K562 (cell line): Measurements from ENCODE around the gene TRPC4. TPM values are rescaled to one million over a fixed set of nuclear protein-coding genes. Genes with fewer than 3 reads are reported as not detected.

Experiments used
- ATAC-seq: fragments of 200-7000 bp; cut with Tn5 transposase; 3 replicates; pipeline ENCODE4 v1.9.1; 2020; ENCODE audit warnings: moderate library complexity
- BruUV-seq: library from RNA; stranded (reverse); fragments of 400-500 nt; replicated peaks from 2 replicates; lab custom pipeline; 2021; lab: Mats Ljungman, UMichigan
- CTCF ChIA-PET: fragments of 300-600 bp; formaldehyde crosslinking; extraction: SDS; loops from one replicate; lab custom pipeline; 2021; ENCODE audit warnings: low intra/inter-chr PET ratio; lab: Yijun Ruan, JAX
- POLR2A ChIA-PET: fragments of 300-600, 350-650 bp; sonication (Branson Sonifier 250); formaldehyde crosslinking; extraction: SDS; loops from one replicate; lab custom pipeline; 2021; ENCODE audit warnings: antibody characterized with exemption, inconsistent platforms; lab: Yijun Ruan, JAX
- DNase-seq, 4 experiments: peaks; one replicate each; pipeline versions ENCODE4 v3.0.0 to v3.0.0-alpha.2; 2011 to 2018; ENCODE audit warnings: low spot score in 3 of 4, mixed read lengths in 3 of 4; ENCODE audit errors: extremely low read depth in 1 of 4
- FAIRE-seq: peaks from 2 replicates; lab custom pipeline; 2011; peaks lifted over from hg19 to GRCh38; lab: Jason Lieb, UNC
- H2AFZ ChIP-seq: 2 replicates; pipeline ENCODE4 v1.6.0; 2011; ENCODE audit warnings: low read depth, low read length, control low read depth, inconsistent platforms
- H3K27ac ChIP-seq: fragments of 200-600 bp; 3 replicates; pipeline ENCODE4 v1.8.0; 2011; ENCODE audit warnings: low read depth, mild to moderate bottlenecking, control low read depth, inconsistent platforms, low read length, moderate library complexity, mixed read lengths; ENCODE audit errors: extremely low read depth
- H3K27me3 ChIP-seq, 2 experiments: fragments of 300-600 bp in 1 of 2; 2 replicates in 1 of 2; 3 replicates in 1 of 2; pipeline versions ENCODE4 v1.6.0 to v1.8.0; 2011; ENCODE audit warnings: inconsistent platforms in 2 of 2, low read length in 2 of 2, mild to moderate bottlenecking in 1 of 2, mixed read lengths in 1 of 2, moderate library complexity in 1 of 2; ENCODE audit not compliant: control insufficient read depth in 2 of 2, insufficient read depth in 2 of 2
- H3K36me3 ChIP-seq: fragments of 300-600 bp; 3 replicates; pipeline ENCODE4 v1.8.0; 2011; ENCODE audit warnings: mild to moderate bottlenecking, low read length, inconsistent platforms; ENCODE audit not compliant: control insufficient read depth, insufficient read depth
- H3K4me1 ChIP-seq, 2 experiments: fragments of 200-600 bp in 1 of 2; replicated peaks in 1 of 2; 2 replicates in 1 of 2; 3 replicates in 1 of 2; pipeline versions ENCODE4 v1.5.1 to v1.8.0; 2011; ENCODE audit warnings: inconsistent platforms in 2 of 2, low read length in 2 of 2, mild to moderate bottlenecking in 1 of 2, mixed read lengths in 1 of 2, moderate library complexity in 1 of 2; ENCODE audit not compliant: control insufficient read depth in 2 of 2, insufficient read depth in 2 of 2
- H3K4me2 ChIP-seq: 2 replicates; pipeline ENCODE4 v1.6.1; 2011; ENCODE audit warnings: low read length, control low read depth, inconsistent platforms, mixed read lengths; ENCODE audit not compliant: insufficient read depth
- H3K4me3 ChIP-seq: fragments of 200-600 bp; sonication (generic), shearing (Covaris generic); 2 replicates; pipeline ENCODE4 v1.5.1; 2016; ENCODE audit warnings: control low read depth, inconsistent platforms
- H3K79me2 ChIP-seq: fragments of 200-600 bp; 3 replicates; pipeline ENCODE4 v1.8.0; 2011; ENCODE audit warnings: low read length, inconsistent platforms; ENCODE audit not compliant: control insufficient read depth, insufficient read depth
- H3K9ac ChIP-seq, 2 experiments: 2 replicates each; pipeline versions ENCODE4 v1.6.0 to v1.6.1; 2011; ENCODE audit warnings: low read depth in 2 of 2, low read length in 2 of 2, control low read depth in 1 of 2, inconsistent platforms in 1 of 2, mild to moderate bottlenecking in 1 of 2, mixed read lengths in 1 of 2; ENCODE audit not compliant: insufficient read depth in 1 of 2
- H3K9me1 ChIP-seq: one replicate; pipeline ENCODE4 v1.6.0; 2011; ENCODE audit warnings: inconsistent platforms, mild to moderate bottlenecking, low read length, moderate library complexity; ENCODE audit not compliant: control insufficient read depth, insufficient read depth
- H3K9me3 ChIP-seq: replicated peaks from 2 replicates; pipeline ENCODE4 v1.5.1; 2011; ENCODE audit warnings: low read depth, low read length, inconsistent platforms; ENCODE audit not compliant: control insufficient read depth, insufficient read depth
- H4K20me1 ChIP-seq: replicated peaks from 2 replicates; pipeline ENCODE4 v1.6.1; 2011; ENCODE audit warnings: low read length, inconsistent platforms, mixed read lengths; ENCODE audit not compliant: control insufficient read depth, insufficient read depth
- BRCA1 ChIP-seq, 2 experiments: fragments of 450-650 bp in 1 of 2; sonication (generic) in 1 of 2; formaldehyde crosslinking in 1 of 2; IDR thresholded peaks; 2 replicates each; pipeline versions ENCODE4 v1.5.0 to v1.6.1; 2017 to 2020; ENCODE audit warnings: mild to moderate bottlenecking in 1 of 2, missing genetic modification reagents in 1 of 2
- CBX3 ChIP-seq, 2 experiments: IDR thresholded peaks; 1 replicate in 1 of 2; 2 replicates in 1 of 2; pipeline ENCODE4 v1.6.1; 2012; ENCODE audit warnings: inconsistent platforms in 2 of 2, low read length in 2 of 2, borderline replicate concordance in 1 of 2, control low read depth in 1 of 2
- MLX ChIP-seq, 2 experiments: fragments of 450-650 bp in 1 of 2; sonication (generic) in 1 of 2; formaldehyde crosslinking; conservative IDR thresholded peaks; 2 replicates each; pipeline versions ENCODE4 v1.4.0 to v1.8.1; 2020 to 2022; ENCODE audit warnings: mild to moderate bottlenecking in 1 of 2, missing genetic modification reagents in 1 of 2
- NONO ChIP-seq, 2 experiments: fragments of 200-400 bp in 1 of 2; fragments of 450-650 bp in 1 of 2; formaldehyde crosslinking in 1 of 2; IDR thresholded peaks; 2 replicates each; pipeline ENCODE4 v1.6.1; 2017; ENCODE audit warnings: low read depth in 2 of 2, mild to moderate bottlenecking in 2 of 2, moderate library complexity in 2 of 2, low read length in 1 of 2
- SP2 ChIP-seq: IDR thresholded peaks from 2 replicates; pipeline ENCODE4 v1.6.1; 2011; ENCODE audit warnings: mild to moderate bottlenecking, low read depth, low read length, moderate library complexity; ENCODE audit not compliant: poor library complexity, severe bottlenecking; ENCODE audit errors: extremely low read depth
- STAT5B ChIP-seq: fragments of 250-450 bp; sonication (Bioruptor Pico); IDR thresholded peaks from 2 replicates; pipeline ENCODE4 v1.8.0; 2021; ENCODE audit warnings: mild to moderate bottlenecking, inconsistent platforms
- ZNF174 ChIP-seq: fragments of 250-450 bp; sonication (Bioruptor Pico); IDR thresholded peaks from 2 replicates; pipeline ENCODE4 v1.4.0; 2020; ENCODE audit warnings: mild to moderate bottlenecking
- ZNF717 ChIP-seq: fragments of 250-450 bp; sonication (Bioruptor Pico); IDR thresholded peaks from 2 replicates; pipeline ENCODE4 v1.5.0; 2021
- WGBS: fragments of 100-300 bp; shearing (Covaris generic); methylation state at CpG from one replicate; pipeline ENCODE4 v1.1.6; 2016; ENCODE audit warnings: low coverage, mixed read lengths; ENCODE audit not compliant: insufficient coverage; ENCODE audit errors: missing lambda C conversion rate; 5-methylcytosine and 5-hydroxymethylcytosine counted together
- in situ Hi-C: fragments of 300-500 bp; cut with MboI; formaldehyde crosslinking; loops from 4 replicates; pipeline ENCODE4 v1.15.0; 2018; ENCODE audit warnings: inconsistent platforms, mixed read lengths
- intact Hi-C: fragments of 100-400 bp; cut with micrococcal nuclease; formaldehyde crosslinking; loops from 2 replicates; pipeline ENCODE4 v1.14.2; 2022
- polyA plus RNA-seq, 8 experiments: library from polyadenylated mRNA; depleted of rRNA in 4 of 8; stranded (reverse) in 5 of 8; unstranded in 3 of 8; fragments of >200 nt; fragmentation: Nextera tagmentation in 2 of 8; fragmentation: Illumina TruSeq in 1 of 8; extraction: Ambion mirVana in 2 of 8; extraction: Trizol in 1 of 8; gene quantifications; 2 replicates each; pipeline versions ENCODE4 v1.2.1 to v1.2.3, GENCODE V29; 2011 to 2014; ENCODE audit warnings: inconsistent platforms in 1 of 8, missing spikeins in 1 of 8
- total RNA-seq, 7 experiments: library from RNA; depleted of rRNA in 6 of 7; stranded (reverse); fragments of >200 nt in 6 of 7; fragmentation: Illumina TruSeq in 2 of 7; extraction: Trizol in 2 of 7; gene quantifications; 2 replicates each; pipeline versions ENCODE4 v1.2.1 to v1.2.3, GENCODE V29; 2011 to 2021; ENCODE audit warnings: low replicate concordance in 1 of 7

The TRPC4 gene
- total and polyA plus RNA-seq, 9 of the 15 experiments (the other 6 are each of a cell fraction or from before 2014, with no cell fraction given) = 0.03 to 0.04 TPM; not detected in 7

DNA sequence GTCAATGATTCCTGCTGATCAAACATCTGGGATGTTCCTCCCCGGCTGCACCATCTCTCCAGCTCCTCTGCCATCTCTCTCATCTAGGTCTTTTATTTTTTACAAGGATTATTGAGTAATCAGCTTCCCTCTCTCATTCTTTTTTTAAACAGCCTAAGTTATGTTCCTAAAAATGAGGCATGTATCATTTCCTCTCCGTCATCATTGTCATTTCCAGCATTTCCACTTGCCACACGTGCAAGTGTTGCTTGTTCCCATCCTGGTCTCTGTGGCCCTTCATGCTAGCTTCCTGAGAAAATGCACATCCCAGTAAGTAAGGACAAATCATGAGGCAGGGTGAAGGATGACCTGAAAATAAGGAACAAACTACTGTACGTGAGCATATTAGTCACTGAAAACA lies 168.3 kb downstream of the TRPC4 start (continued):
- TF ChIP-seq STAT5B (no peak), NONO (IDR thresholded peaks at IDR 0.05; ENCODE audit: low read depth in 2 of 2, low read length in 1 of 2) (no peak), ZNF717 (CRISPR knock-in tag) (no peak), ZNF174 (CRISPR knock-in tag) (no peak), CBX3 (IDR thresholded peaks at IDR 0.05; ENCODE audit: borderline replicate concordance in 1 of 2, low read length in 2 of 2) (no peak), SP2 (no peak), MLX (CRISPR knock-in tag; conservative IDR thresholded peaks at IDR 0.05) (no peak)

DNA sequence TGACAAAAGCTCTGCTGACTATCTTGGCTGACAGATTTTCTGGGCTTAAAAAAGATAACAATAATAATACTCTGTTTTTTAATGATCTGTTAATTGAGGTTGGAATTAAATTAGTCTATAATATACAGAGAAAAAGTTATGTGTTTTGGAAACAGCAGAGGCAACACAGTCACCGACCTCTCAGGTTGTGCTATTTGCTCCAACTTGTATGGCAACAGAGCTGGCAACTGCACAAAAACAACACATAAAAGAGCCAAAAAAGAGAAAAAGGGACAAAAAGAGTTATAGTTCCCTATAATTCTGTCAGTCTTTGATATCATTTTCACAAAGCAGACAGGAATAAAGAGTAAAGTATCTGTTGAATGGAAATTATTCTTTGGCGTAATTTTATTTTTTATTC lies 168.7 kb downstream of the TRPC4 start:
- Histone ChIP-seq H3K4me2 (no peak overlapping the region), H3K9ac (no peak overlapping the region), H3K79me2 (no peaks in the 10 kb centered on the region), H3K36me3 (no peaks in the 10 kb centered on the region), H3K9me1 (no peaks in the 10 kb centered on the region), H3K4me3 (no peak overlapping the region), H2AFZ (no peak overlapping the region), H3K4me1 (no peaks in the 10 kb centered on the region), H3K27me3 (no peaks in the 10 kb centered on the region), H4K20me1 (no peaks in the 10 kb centered on the region), H3K27ac (no peak overlapping the region), H3K9me3 (no peaks in the 10 kb centered on the region)
- in situ Hi-C loops = no loop called here
- BruUV-seq = no TSS peak
- DNase-seq = no peak
- WGBS = 4% methylated on average over 2 of the region's 2 CpGs
- intact Hi-C loops = no loop called here
- ChIA-PET CTCF (no interaction called here), POLR2A (no interaction called here)
- no peak for FAIRE-seq
- TF ChIP-seq BRCA1 (IDR thresholded peaks at IDR 0.05) = no peak
- no peak for TF ChIP-seq BRCA1 (CRISPR knock-in tag; IDR thresholded peaks at IDR 0.05)
- ATAC-seq = no peak
